K562 (cell line): ENCODE results near the gene LENEP. TPM values are rescaled to one million over a fixed set of nuclear protein-coding genes. Genes with fewer than 3 reads are reported as not detected.

Experiments
- CREM ChIP-seq: IDR thresholded peaks from 2 replicates; pipeline ENCODE4 v1.6.1; 2014; ENCODE audit warnings: antibody characterized with exemption, low read depth
- FOXA1 ChIP-seq: fragments of 450-650 bp; IDR thresholded peaks from 2 replicates; pipeline ENCODE4 v1.6.1; 2016; ENCODE audit warnings: mild to moderate bottlenecking, borderline replicate concordance
- KLF1 ChIP-seq: fragments of 450-650 bp; IDR thresholded peaks from 2 replicates; pipeline ENCODE4 v1.6.1; 2016; ENCODE audit warnings: missing genetic modification characterization, missing compliant biosample characterization
- NELFE ChIP-seq: IDR thresholded peaks from 2 replicates; pipeline ENCODE4 v1.6.1; 2011; ENCODE audit warnings: mild to moderate bottlenecking; ENCODE audit not compliant: insufficient read depth, insufficient read length
- POLR3A ChIP-seq: IDR thresholded peaks from 2 replicates; pipeline ENCODE4 v1.6.1; 2011; ENCODE audit warnings: borderline replicate concordance, mild to moderate bottlenecking, moderate library complexity; ENCODE audit not compliant: insufficient read length, insufficient read depth; ENCODE audit errors: extremely low read depth
- RBM14 ChIP-seq: fragments of 200-400 bp; formaldehyde crosslinking; IDR thresholded peaks from 2 replicates; pipeline ENCODE4 v1.6.1; 2018; ENCODE audit warnings: low read depth, mild to moderate bottlenecking, low read length, moderate library complexity, borderline replicate concordance; ENCODE audit not compliant: insufficient read depth
- SAP30 ChIP-seq: fragments of 200-600 bp; sonication (generic); IDR thresholded peaks from 2 replicates; pipeline ENCODE4 v1.6.1; 2012; ENCODE audit warnings: borderline replicate concordance, low read depth, mild to moderate bottlenecking, moderate library complexity, low read length, control low read depth, inconsistent platforms; ENCODE audit not compliant: insufficient read depth, poor library complexity, severe bottlenecking
- SIN3A ChIP-seq, 2 experiments: fragments of 150-350 bp in 1 of 2; IDR thresholded peaks; 2 replicates each; pipeline ENCODE4 v1.6.1; 2011 to 2016; ENCODE audit warnings: borderline replicate concordance in 2 of 2, low read depth in 2 of 2, low read length in 2 of 2, mild to moderate bottlenecking in 2 of 2, moderate library complexity in 2 of 2; ENCODE audit not compliant: control insufficient read depth in 1 of 2
- ZNF23 ChIP-seq: fragments of 250-450 bp; sonication (Bioruptor Pico); IDR thresholded peaks from 2 replicates; pipeline ENCODE4 v1.4.0; 2020; ENCODE audit warnings: mild to moderate bottlenecking
- ZNF561 ChIP-seq: fragments of 450-650 bp; formaldehyde crosslinking; conservative IDR thresholded peaks from 2 replicates; pipeline ENCODE4 v1.4.0; 2020; ENCODE audit warnings: mild to moderate bottlenecking, moderate library complexity
- ZNF583 ChIP-seq: fragments of 250-450 bp; sonication (Bioruptor Pico); IDR thresholded peaks from 2 replicates; pipeline ENCODE4 v1.4.0; 2020
- polyA plus RNA-seq, 8 experiments: library from polyadenylated mRNA; depleted of rRNA in 4 of 8; stranded (reverse) in 5 of 8; unstranded in 3 of 8; fragments of >200 nt; fragmentation: Nextera tagmentation in 2 of 8; fragmentation: Illumina TruSeq in 1 of 8; extraction: Ambion mirVana in 2 of 8; extraction: Trizol in 1 of 8; gene quantifications; 2 replicates each; pipeline versions ENCODE4 v1.2.1 to v1.2.3, GENCODE V29; 2011 to 2014; ENCODE audit warnings: inconsistent platforms in 1 of 8, missing spikeins in 1 of 8
- total RNA-seq, 7 experiments: library from RNA; depleted of rRNA in 6 of 7; stranded (reverse); fragments of >200 nt in 6 of 7; fragmentation: Illumina TruSeq in 2 of 7; extraction: Trizol in 2 of 7; gene quantifications; 2 replicates each; pipeline versions ENCODE4 v1.2.1 to v1.2.3, GENCODE V29; 2011 to 2021; ENCODE audit warnings: low replicate concordance in 1 of 7
- TF ChIP-seq, protein P1 (sequence below): fragments of 450-650 bp; IDR thresholded peaks from 2 replicates; pipeline ENCODE4 v1.6.1; 2017; ENCODE audit warnings: antibody characterized with exemption
- TF ChIP-seq, protein P2 (sequence below): fragments of 450-650 bp; IDR thresholded peaks from 2 replicates; pipeline ENCODE4 v1.7.1; 2018; ENCODE audit warnings: mild to moderate bottlenecking, low read depth; ENCODE audit not compliant: partially characterized antibody
- TF ChIP-seq, protein P3 (sequence below): sonication (generic); formaldehyde crosslinking; IDR thresholded peaks from 2 replicates; pipeline ENCODE4 v1.8.0; 2023; ENCODE audit warnings: missing genetic modification reagents, mild to moderate bottlenecking, borderline replicate concordance
- TF ChIP-seq, protein P4 (sequence below): sonication (generic); IDR thresholded peaks from 2 replicates; pipeline ENCODE4 v1.6.1; 2016

Gene LENEP
- total and polyA plus RNA-seq, 9 of the 15 experiments (the other 6 are each of a cell fraction or from before 2014, with no cell fraction given) = 0.23 to 0.87 (median 0.67) TPM; not detected in 5

DNA sequence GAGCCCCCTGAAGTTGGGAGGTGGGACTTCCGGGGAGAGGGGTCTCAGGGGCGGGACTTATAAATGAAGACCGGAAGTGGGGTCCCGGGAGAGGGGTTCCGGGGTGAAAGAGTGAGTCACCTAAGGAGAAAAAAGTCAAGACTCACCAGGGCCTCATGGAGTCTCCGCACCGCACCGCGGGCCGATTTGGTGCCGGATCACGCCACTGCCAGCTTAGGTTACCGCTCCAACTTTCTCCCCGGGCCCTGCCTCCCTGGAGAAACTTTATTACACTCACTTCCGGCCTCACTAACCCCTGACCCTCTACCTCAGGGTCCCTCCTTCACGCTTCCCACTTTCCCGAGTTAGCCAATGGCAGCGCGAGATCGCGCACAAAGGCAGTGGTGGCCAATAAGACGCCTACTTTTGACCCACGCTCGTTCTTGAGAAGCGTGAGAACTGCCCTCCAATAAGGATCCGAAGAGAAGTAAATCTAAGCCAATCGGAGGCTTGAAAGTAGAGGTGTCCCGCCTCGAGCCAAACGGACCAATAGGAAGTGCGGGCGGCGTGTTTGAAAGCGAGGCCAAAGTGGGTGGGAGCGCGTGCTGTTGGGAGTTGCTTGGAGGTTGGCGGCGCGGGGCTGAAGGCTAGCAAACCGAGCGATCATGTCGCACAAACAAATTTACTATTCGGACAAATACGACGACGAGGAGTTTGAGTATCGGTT is 19.1 kb upstream of the LENEP start, which contains the start of gene CKS1B (continued):
- TF ChIP-seq ZNF583 (CRISPR knock-in tag) (no peak), CREM (peak; percentile 78), FOXA1 (no peak), ZNF23 (CRISPR knock-in tag) (no peak), NELFE (no peak), POLR3A (no peak), SIN3A (IDR thresholded peaks at IDR 0.05; ENCODE audit: borderline replicate concordance in 2 of 2, control insufficient read depth in 1 of 2, low read depth in 2 of 2, low read length in 2 of 2) (peak in 1 of 2 experiments; percentile 83; a peak in 1 of 4 replicates), SAP30 (peak; percentile 99), RBM14 (no peak), ZNF561 (CRISPR knock-in tag) (no peak), KLF1 (tag) (no peak)
- TF ChIP-seq, protein P1, sequence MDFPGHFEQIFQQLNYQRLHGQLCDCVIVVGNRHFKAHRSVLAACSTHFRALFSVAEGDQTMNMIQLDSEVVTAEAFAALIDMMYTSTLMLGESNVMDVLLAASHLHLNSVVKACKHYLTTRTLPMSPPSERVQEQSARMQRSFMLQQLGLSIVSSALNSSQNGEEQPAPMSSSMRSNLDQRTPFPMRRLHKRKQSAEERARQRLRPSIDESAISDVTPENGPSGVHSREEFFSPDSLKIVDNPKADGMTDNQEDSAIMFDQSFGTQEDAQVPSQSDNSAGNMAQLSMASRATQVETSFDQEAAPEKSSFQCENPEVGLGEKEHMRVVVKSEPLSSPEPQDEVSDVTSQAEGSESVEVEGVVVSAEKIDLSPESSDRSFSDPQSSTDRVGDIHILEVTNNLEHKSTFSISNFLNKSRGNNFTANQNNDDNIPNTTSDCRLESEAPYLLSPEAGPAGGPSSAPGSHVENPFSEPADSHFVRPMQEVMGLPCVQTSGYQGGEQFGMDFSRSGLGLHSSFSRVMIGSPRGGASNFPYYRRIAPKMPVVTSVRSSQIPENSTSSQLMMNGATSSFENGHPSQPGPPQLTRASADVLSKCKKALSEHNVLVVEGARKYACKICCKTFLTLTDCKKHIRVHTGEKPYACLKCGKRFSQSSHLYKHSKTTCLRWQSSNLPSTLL = peak; percentile 65; the same call in 1 of the 2 replicates
- TF ChIP-seq, protein P2, sequence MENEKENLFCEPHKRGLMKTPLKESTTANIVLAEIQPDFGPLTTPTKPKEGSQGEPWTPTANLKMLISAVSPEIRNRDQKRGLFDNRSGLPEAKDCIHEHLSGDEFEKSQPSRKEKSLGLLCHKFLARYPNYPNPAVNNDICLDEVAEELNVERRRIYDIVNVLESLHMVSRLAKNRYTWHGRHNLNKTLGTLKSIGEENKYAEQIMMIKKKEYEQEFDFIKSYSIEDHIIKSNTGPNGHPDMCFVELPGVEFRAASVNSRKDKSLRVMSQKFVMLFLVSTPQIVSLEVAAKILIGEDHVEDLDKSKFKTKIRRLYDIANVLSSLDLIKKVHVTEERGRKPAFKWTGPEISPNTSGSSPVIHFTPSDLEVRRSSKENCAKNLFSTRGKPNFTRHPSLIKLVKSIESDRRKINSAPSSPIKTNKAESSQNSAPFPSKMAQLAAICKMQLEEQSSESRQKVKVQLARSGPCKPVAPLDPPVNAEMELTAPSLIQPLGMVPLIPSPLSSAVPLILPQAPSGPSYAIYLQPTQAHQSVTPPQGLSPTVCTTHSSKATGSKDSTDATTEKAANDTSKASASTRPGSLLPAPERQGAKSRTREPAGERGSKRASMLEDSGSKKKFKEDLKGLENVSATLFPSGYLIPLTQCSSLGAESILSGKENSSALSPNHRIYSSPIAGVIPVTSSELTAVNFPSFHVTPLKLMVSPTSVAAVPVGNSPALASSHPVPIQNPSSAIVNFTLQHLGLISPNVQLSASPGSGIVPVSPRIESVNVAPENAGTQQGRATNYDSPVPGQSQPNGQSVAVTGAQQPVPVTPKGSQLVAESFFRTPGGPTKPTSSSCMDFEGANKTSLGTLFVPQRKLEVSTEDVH = peak; percentile 77
- TF ChIP-seq, protein P3, sequence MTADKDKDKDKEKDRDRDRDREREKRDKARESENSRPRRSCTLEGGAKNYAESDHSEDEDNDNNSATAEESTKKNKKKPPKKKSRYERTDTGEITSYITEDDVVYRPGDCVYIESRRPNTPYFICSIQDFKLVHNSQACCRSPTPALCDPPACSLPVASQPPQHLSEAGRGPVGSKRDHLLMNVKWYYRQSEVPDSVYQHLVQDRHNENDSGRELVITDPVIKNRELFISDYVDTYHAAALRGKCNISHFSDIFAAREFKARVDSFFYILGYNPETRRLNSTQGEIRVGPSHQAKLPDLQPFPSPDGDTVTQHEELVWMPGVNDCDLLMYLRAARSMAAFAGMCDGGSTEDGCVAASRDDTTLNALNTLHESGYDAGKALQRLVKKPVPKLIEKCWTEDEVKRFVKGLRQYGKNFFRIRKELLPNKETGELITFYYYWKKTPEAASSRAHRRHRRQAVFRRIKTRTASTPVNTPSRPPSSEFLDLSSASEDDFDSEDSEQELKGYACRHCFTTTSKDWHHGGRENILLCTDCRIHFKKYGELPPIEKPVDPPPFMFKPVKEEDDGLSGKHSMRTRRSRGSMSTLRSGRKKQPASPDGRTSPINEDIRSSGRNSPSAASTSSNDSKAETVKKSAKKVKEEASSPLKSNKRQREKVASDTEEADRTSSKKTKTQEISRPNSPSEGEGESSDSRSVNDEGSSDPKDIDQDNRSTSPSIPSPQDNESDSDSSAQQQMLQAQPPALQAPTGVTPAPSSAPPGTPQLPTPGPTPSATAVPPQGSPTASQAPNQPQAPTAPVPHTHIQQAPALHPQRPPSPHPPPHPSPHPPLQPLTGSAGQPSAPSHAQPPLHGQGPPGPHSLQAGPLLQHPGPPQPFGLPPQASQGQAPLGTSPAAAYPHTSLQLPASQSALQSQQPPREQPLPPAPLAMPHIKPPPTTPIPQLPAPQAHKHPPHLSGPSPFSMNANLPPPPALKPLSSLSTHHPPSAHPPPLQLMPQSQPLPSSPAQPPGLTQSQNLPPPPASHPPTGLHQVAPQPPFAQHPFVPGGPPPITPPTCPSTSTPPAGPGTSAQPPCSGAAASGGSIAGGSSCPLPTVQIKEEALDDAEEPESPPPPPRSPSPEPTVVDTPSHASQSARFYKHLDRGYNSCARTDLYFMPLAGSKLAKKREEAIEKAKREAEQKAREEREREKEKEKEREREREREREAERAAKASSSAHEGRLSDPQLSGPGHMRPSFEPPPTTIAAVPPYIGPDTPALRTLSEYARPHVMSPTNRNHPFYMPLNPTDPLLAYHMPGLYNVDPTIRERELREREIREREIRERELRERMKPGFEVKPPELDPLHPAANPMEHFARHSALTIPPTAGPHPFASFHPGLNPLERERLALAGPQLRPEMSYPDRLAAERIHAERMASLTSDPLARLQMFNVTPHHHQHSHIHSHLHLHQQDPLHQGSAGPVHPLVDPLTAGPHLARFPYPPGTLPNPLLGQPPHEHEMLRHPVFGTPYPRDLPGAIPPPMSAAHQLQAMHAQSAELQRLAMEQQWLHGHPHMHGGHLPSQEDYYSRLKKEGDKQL (CRISPR knock-in tag) = no peak
- TF ChIP-seq, protein P4, sequence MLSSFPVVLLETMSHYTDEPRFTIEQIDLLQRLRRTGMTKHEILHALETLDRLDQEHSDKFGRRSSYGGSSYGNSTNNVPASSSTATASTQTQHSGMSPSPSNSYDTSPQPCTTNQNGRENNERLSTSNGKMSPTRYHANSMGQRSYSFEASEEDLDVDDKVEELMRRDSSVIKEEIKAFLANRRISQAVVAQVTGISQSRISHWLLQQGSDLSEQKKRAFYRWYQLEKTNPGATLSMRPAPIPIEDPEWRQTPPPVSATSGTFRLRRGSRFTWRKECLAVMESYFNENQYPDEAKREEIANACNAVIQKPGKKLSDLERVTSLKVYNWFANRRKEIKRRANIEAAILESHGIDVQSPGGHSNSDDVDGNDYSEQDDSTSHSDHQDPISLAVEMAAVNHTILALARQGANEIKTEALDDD = no peak
